ENCODE results near the gene EFHC2. TPM values are rescaled to one million over a fixed set of nuclear protein-coding genes. Genes with fewer than 3 reads are reported as not detected.
A peak's percentile ranks its signal among the peaks of the same experiment; 100 is the strongest.
"Not testable (repeated sequence)": the region's sequence is repeated elsewhere in the genome, so short reads cannot be mapped to it uniquely, and the experiment has no call there.

EFHC2 gene
- total RNA-seq, 2 donors from 2014 or later: 3.0 to 6.2 TPM

- Histone ChIP-seq H3K36me3 (no peaks in the 10 kb centered on the region), H3K4me3 (no peak overlapping the region)
- TF ChIP-seq CTCF (IDR thresholded peaks at IDR 0.05): no peak
- no peak for TF ChIP-seq POLR2A (IDR thresholded peaks at IDR 0.05)
- no peak for TF ChIP-seq POLR2AphosphoS5 (IDR thresholded peaks at IDR 0.05)
Measured at GRCh38 chrX:44202596-44202995, 140.9 kb downstream of the EFHC2 start.

GRCh38 chrX:44189116-44189515 lies 154.4 kb downstream of the EFHC2 start:
- Histone ChIP-seq H3K4me1 (replicated peaks) (no peaks in the 10 kb centered on the region), H3K9me3 (no peaks in the 10 kb centered on the region), H3K36me3 (no peaks in the 10 kb centered on the region), H3K4me3 (no peak overlapping the region), H3K27me3 (replicated peaks; ENCODE audit: insufficient read depth) (no peaks in the 10 kb centered on the region), H3K27ac (no peak overlapping the region)
- TF ChIP-seq POLR2AphosphoS5 (IDR thresholded peaks at IDR 0.05) (no peak), CTCF (IDR thresholded peaks at IDR 0.05) (no peak), POLR2A (IDR thresholded peaks at IDR 0.05) (no peak)
- 97% methylated on average over 2 of the region's 2 CpGs for WGBS
- intact Hi-C loops (cut with DNase I): no loop called here
- no peak for DNase-seq (ENCODE audit: low spot score)

More at GRCh38 chrX:44202596-44202995, 140.9 kb downstream of the EFHC2 start:
- Histone ChIP-seq H3K27me3 (replicated peaks; ENCODE audit: insufficient read depth) (no peaks in the 10 kb centered on the region), H3K4me1 (replicated peaks) (no peaks in the 10 kb centered on the region), H3K9me3 (no peaks in the 10 kb centered on the region), H3K27ac (no peak overlapping the region)
- no peak for DNase-seq (ENCODE audit: low spot score)
- WGBS: 43% methylated on average over 1 of the region's 2 CpGs
- intact Hi-C loops (cut with DNase I): no loop called here

- H3K27me3 ChIP-seq (replicated peaks; ENCODE audit: insufficient read depth); H3K4me3 ChIP-seq; intact Hi-C loops (cut with DNase I); H3K4me1 ChIP-seq (replicated peaks); H3K9me3 ChIP-seq; DNase-seq (ENCODE audit: low spot score); H3K36me3 ChIP-seq; H3K27ac ChIP-seq: not testable (repeated sequence)
- WGBS: 77% methylated on average over 5 of the region's 5 CpGs
Measured at GRCh38 chrX:44187915-44188314, 155.6 kb downstream of the EFHC2 start.

GRCh38 chrX:44183329-44183728 lies 160.1 kb downstream of the EFHC2 start:
- intact Hi-C loops (cut with DNase I): no loop called here
- Histone ChIP-seq H3K36me3 (no peaks in the 10 kb centered on the region), H3K4me3 (no peak overlapping the region), H3K9me3 (no peaks in the 10 kb centered on the region), H3K27ac (no peak overlapping the region), H3K27me3 (replicated peaks; ENCODE audit: insufficient read depth) (no peaks in the 10 kb centered on the region), H3K4me1 (replicated peaks) (no peaks in the 10 kb centered on the region)
- WGBS: 63% methylated on average over 2 of the region's 2 CpGs
- DNase-seq (ENCODE audit: low spot score): no peak
- peak in 1 of 4 experiments; percentile 5 for TF ChIP-seq CTCF (IDR thresholded peaks at IDR 0.05)
- no peak for TF ChIP-seq POLR2AphosphoS5 (IDR thresholded peaks at IDR 0.05)
- TF ChIP-seq POLR2A (IDR thresholded peaks at IDR 0.05): no peak

- H3K9me3 ChIP-seq: no peaks in the 10 kb centered on the region
- no peak overlapping the region for H3K27ac ChIP-seq
- intact Hi-C loops (cut with DNase I): no loop called here
- TF ChIP-seq POLR2AphosphoS5 (IDR thresholded peaks at IDR 0.05) (no peak), POLR2A (IDR thresholded peaks at IDR 0.05) (no peak), CTCF (IDR thresholded peaks at IDR 0.05) (no peak)
- no peaks in the 10 kb centered on the region for H3K36me3 ChIP-seq
- no peaks in the 10 kb centered on the region for H3K27me3 ChIP-seq (replicated peaks; ENCODE audit: insufficient read depth)
- 94% methylated on average over 6 of the region's 6 CpGs for WGBS
- DNase-seq (ENCODE audit: low spot score): no peak
- H3K4me1 ChIP-seq (replicated peaks): no peaks in the 10 kb centered on the region
- no peak overlapping the region for H3K4me3 ChIP-seq
Measured at GRCh38 chrX:44178274-44179053, 165.0 kb downstream of the EFHC2 start.

All from prostate gland (tissue), 2 donors.